Parathyroid adenoma (tissue), 2 donors: ENCODE results near the gene CYTH2.

Experiments used
- H2AFZ ChIP-seq: fragments of 300-600 bp; sonication (generic); one replicate; pipeline ENCODE4 v1.7.0; 2017; ENCODE audit warnings: antibody characterized with exemption, mild to moderate bottlenecking
- H3K27ac ChIP-seq: fragments of 300-600 bp; sonication (generic); one replicate; pipeline ENCODE4 v1.7.0; 2017
- H3K27me3 ChIP-seq: fragments of 300-600 bp; sonication (generic); one replicate; pipeline ENCODE4 v1.7.0; 2017; ENCODE audit warnings: low read length; ENCODE audit not compliant: control insufficient read depth, insufficient read depth
- H3K36me3 ChIP-seq: fragments of 300-600 bp; sonication (generic); one replicate; pipeline ENCODE4 v1.7.0; 2017; ENCODE audit warnings: low read length; ENCODE audit not compliant: control insufficient read depth, insufficient read depth
- H3K4me1 ChIP-seq: fragments of 300-600 bp; sonication (generic); one replicate; pipeline ENCODE4 v1.7.0; 2017; ENCODE audit warnings: control low read depth
- H3K4me2 ChIP-seq: fragments of 300-600 bp; sonication (generic); one replicate; pipeline ENCODE4 v1.7.0; 2017; ENCODE audit warnings: low read length
- H3K4me3 ChIP-seq: fragments of 300-600 bp; sonication (generic); one replicate; pipeline ENCODE4 v1.7.0; 2017; ENCODE audit warnings: low read depth, low read length
- H3K79me2 ChIP-seq: fragments of 300-600 bp; sonication (generic); one replicate; pipeline ENCODE4 v1.7.0; 2017; ENCODE audit warnings: control low read depth
- H3K9ac ChIP-seq: fragments of 300-600 bp; sonication (generic); one replicate; pipeline ENCODE4 v1.7.0; 2017; ENCODE audit warnings: mild to moderate bottlenecking
- H3K9me3 ChIP-seq: fragments of 300-600 bp; sonication (generic); one replicate; pipeline ENCODE4 v1.7.0; 2017; ENCODE audit warnings: low read length; ENCODE audit not compliant: control insufficient read depth
- CTCF ChIP-seq: fragments of 300-600 bp; sonication (generic); IDR thresholded peaks from one replicate; pipeline ENCODE4 v1.7.0; 2017; ENCODE audit warnings: antibody characterized with exemption, mild to moderate bottlenecking
- donor health status: primary hyperparathyroidism.

CYTH2 gene

GRCh38 chr19:48498595-48499311, 29.6 kb downstream of the CYTH2 start:
- H3K4me3 ChIP-seq = no peak overlapping the region
- H3K9me3 ChIP-seq = no peaks in the 10 kb centered on the region
- no peaks in the 10 kb centered on the region for H3K4me1 ChIP-seq
- no peak overlapping the region for H2AFZ ChIP-seq
- no peak for TF ChIP-seq CTCF
- no peaks in the 10 kb centered on the region for H3K79me2 ChIP-seq
- H3K27me3 ChIP-seq = no peaks in the 10 kb centered on the region
- no peak overlapping the region for H3K9ac ChIP-seq
- H3K4me2 ChIP-seq = no peak overlapping the region
- H3K36me3 ChIP-seq = no peaks in the 10 kb centered on the region
- H3K27ac ChIP-seq = no peak overlapping the region

DNA sequence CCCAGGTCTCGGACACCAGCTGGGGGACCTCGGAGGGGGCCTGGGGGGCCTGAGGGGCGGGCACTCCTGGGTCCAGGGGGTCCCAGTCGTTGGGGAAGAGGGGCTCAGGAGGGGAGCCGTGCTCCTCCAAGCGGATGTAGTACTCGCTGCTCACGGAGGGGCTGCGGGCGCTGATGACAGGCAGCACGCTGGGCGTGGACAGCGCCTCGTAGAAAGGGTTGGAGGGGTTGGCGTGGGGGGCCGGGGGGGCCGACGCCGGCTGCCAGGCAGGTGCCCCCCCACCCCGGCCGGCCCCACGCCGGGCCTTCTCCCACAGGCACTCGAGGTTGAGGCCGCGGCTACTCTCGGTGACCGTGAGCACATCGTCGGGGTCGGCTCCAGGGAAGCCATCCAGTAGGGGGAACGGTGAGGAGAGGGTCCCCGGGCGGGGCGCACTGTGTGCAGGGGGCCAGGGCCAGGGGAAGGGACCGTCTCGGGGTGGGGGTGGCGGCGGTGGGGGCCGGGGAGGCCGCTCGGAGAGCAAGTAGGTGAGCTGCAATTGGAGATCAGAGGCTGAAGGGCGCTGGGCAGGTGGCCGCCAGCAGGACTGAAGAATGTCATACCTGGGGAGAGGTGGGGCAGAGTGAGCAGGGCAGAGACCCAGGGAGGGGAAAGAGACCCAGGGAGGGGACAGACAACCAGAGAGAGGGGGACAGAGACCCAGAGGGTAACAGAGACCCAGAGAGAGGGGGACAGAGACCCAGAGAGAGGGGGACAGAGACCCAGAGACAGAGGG, 30.3 kb downstream of the CYTH2 start:
- Histone ChIP-seq H3K27me3 (no peaks in the 10 kb centered on the region), H3K4me2 (no peak overlapping the region), H3K36me3 (no peaks in the 10 kb centered on the region), H3K27ac (no peak overlapping the region), H3K4me1 (no peaks in the 10 kb centered on the region), H3K79me2 (no peaks in the 10 kb centered on the region), H2AFZ (no peak overlapping the region), H3K4me3 (no peak overlapping the region), H3K9ac (no peak overlapping the region), H3K9me3 (no peaks in the 10 kb centered on the region)
- TF ChIP-seq CTCF = no peak

- H3K36me3 ChIP-seq = no peaks in the 10 kb centered on the region
- H3K79me2 ChIP-seq = no peaks in the 10 kb centered on the region
- no peak overlapping the region for H2AFZ ChIP-seq
- H3K27ac ChIP-seq = no peak overlapping the region
- no peaks in the 10 kb centered on the region for H3K4me1 ChIP-seq
- no peak overlapping the region for H3K9ac ChIP-seq
- TF ChIP-seq CTCF = no peak
- no peaks in the 10 kb centered on the region for H3K27me3 ChIP-seq
- H3K9me3 ChIP-seq = no peaks in the 10 kb centered on the region
- peak overlapping the region; percentile 31 for H3K4me3 ChIP-seq
- peak overlapping the region; percentile 55 for H3K4me2 ChIP-seq
Observed at GRCh38 chr19:48500830-48501493, 31.8 kb downstream of the CYTH2 start.

GRCh38 chr19:48501494-48502349, 32.6 kb downstream of the CYTH2 start:
- no peaks in the 10 kb centered on the region for H3K9me3 ChIP-seq
- no peaks in the 10 kb centered on the region for H3K36me3 ChIP-seq
- TF ChIP-seq CTCF = no peak
- H3K4me2 ChIP-seq = peak overlapping the region; percentile 80
- H2AFZ ChIP-seq = no peak overlapping the region
- H3K27ac ChIP-seq = no peak overlapping the region
- no peak overlapping the region for H3K9ac ChIP-seq
- no peaks in the 10 kb centered on the region for H3K79me2 ChIP-seq
- H3K4me3 ChIP-seq = peak overlapping the region; percentile 57
- no peaks in the 10 kb centered on the region for H3K27me3 ChIP-seq
- no peaks in the 10 kb centered on the region for H3K4me1 ChIP-seq
